Right renal pelvis (tissue), 4 donors: ENCODE results near the gene COX20. TPM values are rescaled to one million over a fixed set of nuclear protein-coding genes. Genes with fewer than 3 reads are reported as not detected.
"Not testable (repeated sequence)": the region's sequence is repeated elsewhere in the genome, so short reads cannot be mapped to it uniquely, and the experiment has no call there.

Experiments used
- DNase-seq, 4 donors: peaks; one replicate each; pipeline ENCODE4 v3.0.0-alpha.2; 2013; ENCODE audit warnings: low read depth in 4 of 4, low spot score in 3 of 4, missing footprints in 1 of 4
- polyA plus RNA-seq, 4 donors: library from polyadenylated mRNA; unstranded; fragments of 120-200 nt; gene quantifications; one replicate each; pipeline ENCODE4 v1.2.1, GENCODE V29; 2013; ENCODE audit not compliant: insufficient read length in 4 of 4

COX20 gene
- polyA plus RNA-seq, 4 donors = 111 to 138 (median 132) TPM

- no peak for DNase-seq
Measured at GRCh38 chr1:244821134-244821533, 14.3 kb upstream of the COX20 start.

- DNase-seq = no peak
Measured at GRCh38 chr1:244822878-244823277, 12.6 kb upstream of the COX20 start.

DNA sequence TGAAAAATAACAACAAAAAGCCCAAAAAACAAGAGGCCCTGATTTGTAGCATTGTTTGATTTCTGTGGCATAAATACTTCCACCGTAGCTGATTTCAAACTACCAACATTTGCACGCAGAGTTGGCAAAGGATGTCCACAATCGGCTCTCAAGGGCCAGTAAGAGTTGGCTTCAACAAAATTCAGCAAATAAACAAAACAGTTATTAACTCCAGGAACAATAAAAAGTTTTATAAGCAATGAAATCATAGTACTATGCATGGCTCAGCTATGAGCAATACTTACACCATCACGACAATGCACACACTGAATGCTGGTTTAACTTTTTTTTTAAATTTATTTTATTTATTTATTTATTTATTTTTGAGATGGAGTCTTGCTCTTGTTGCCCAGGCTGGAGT lies 8.7 kb upstream of the COX20 start:
- no peak for DNase-seq

DNA sequence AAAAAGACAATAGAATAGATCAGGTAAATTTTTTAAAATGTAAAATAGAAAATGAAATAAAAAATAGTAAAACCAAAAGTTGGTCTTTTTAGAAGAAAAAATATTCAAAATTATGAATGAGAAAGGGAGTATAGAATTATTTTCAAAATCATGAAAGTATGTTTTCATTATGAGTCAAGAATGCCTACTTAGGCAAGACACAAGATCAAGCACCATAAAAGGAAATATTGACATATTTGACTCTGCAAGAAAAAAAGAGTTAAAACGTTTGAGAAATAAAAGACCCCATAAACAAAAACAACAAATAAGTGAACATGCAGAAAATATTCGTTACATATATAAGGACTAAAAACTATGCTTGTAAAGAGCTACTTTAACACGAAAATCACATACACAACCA lies 4.8 kb upstream of the COX20 start:
- no peak for DNase-seq

DNA sequence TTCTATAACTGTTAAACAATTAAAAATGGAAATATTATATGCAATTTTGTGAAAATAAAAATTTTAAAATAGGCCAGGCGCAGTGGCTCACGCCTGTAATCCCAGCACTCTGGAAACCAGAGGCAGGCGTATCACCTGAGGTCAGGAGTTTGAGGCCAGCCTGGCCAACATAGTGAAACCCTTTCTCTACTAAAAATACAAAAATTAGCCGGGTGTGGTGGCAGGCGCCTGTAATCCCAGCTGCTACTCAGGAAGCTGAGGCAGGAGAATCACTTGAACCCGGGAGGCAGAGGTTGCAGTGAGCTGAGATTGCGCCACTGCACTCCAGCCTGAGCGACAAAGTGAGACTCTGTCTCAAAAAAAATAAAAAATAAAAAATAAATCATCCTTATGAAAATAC lies 2.2 kb upstream of the COX20 start:
- DNase-seq = not testable (repeated sequence)

GRCh38 chr1:244833734-244834542 lies 1.5 kb upstream of the COX20 start:
- peak in 3 of 4 donors; percentile 49 to 59 (median 58) for DNase-seq

DNA sequence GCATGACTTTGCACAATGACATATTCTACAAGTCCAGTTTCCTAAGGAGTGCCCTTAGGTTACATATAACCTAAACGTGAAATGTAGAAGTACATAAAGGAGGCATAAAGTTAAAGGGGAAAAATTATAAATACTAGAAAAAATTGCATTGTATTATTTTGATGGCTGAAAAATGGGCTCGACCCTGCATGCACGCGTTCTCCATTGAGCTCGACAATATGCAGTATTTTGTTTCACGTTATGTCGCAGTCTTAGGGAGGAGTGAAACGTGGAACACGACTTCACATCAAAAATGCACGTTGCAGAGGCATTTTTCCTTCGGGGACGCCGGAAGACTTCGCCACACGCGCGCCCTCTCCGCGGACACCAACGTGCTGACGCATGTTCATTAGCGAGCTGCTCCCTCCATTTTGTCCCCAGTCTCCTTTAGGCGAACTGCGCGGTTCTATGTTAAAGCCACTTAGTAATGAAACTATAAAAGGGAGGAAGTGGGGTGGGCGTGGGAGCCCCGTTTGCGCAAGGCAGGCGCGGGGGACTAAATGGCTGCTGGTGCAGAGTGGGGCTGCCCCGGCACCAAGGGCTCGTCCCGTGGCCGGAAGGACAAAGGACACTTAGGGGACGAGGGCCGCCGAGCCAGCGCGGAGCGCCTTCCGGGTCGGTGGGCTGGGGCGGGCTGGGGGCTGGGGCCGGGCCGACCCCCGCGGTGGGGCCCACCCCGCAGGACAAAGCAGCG lies 749 bp upstream of the COX20 start:
- DNase-seq = peak in 3 of 4 donors; percentile 80 to 93 (median 91)

- peak in 1 of 4 donors; percentile 38 for DNase-seq
Measured at GRCh38 chr1:244836135-244836521, 670 bp downstream of the COX20 start.

DNA sequence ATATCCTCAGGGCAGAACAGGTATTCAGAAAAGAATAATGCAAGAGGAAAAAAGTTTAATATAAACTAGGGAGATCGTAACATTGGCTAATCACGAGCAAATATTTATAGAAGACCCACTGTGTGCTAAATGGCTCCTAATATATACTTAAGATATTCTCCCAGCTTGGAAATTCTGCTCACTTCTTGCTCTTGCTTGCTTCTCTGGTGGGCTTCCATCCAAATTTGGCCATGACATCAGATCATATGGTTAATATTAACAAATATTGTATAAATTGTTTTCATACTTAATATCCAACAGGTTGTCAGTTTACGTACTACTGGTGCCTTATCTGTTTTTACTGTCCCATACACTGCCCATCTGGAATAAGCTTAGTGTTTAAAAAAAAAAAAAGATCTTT lies 1.1 kb downstream of the COX20 start:
- no peak for DNase-seq

DNA sequence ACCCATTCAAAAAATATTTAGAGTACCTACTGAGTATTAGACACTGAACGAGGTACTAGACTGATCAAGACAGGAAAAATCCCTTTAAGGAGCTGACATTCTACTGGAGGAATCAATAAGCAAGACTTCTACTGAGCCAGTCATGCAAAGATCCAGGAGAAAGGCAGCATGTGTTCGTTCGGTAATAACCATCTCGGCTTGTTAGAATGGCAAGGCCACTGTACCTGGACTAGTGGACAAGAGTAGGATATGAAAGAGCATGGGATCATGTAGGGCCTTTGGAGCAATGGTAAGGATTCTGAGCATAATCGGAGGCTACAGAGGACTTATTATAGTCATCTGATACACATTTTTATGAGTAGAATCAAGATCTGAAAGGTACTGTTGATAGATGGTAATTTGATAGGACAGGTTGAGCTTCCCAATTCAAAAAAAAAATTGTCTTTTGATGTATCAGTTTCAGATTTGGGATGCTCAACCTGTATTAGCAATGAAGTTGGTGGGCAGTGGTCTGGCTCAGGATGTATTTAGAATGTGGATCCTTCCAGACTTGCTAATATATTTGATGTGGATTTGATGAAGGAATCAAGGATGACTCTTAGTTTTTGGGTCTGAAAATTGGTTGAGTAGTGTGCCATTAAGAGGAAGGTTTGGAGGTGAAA lies 2.3 kb downstream of the COX20 start:
- DNase-seq = no peak

DNA sequence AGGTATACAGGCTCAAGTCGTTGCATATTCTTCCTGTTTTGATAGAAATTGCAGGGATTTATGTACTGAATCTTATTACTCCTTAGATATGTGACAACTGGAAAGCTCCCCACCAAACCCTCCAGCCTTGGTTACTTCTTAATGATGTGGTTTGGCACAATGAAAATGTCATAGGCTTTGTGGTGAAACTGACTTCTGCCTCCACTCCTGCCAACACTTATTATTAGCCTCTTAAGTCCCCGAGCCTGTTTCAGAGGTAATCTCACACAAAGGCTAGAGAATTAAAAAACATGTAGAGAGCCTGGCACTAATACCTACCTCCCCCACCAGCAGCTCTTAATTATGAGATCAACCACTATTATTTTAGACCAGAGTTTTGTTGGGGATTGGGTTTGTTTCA lies 4.2 kb downstream of the COX20 start:
- no peak for DNase-seq

GRCh38 chr1:244840219-244840794 lies 4.8 kb downstream of the COX20 start:
- no peak for DNase-seq

DNA sequence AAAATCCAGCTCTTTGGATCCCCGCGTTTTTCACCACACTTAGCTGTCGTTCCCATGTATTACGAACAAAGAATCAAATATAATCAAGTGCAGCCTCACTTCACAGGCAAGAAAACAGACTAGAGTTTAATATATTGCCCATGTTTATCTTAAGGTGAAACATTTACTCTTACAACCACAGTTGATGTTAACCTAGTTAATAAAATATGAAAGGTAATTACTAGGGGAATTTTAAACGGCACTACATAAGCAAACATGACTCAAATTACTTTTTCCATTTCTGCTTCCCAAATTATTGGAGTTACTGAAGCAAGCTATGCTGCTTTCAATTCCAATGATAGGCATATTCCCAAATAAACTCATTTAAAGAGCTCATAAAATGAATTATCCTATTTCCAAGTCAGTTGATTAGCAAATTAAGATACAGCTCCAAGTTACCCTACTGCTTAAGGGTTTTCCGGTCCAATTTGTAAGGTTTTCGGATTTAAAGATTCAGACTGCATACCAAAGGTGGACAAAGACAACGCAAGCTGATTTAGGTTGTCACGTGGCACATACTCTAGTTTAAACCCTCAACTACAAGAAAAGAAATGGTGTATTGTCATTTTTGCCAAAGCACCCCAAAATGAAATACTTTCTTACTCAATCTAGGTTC lies 5.9 kb downstream of the COX20 start:
- DNase-seq = no peak

GRCh38 chr1:244843148-244843978 lies 7.9 kb downstream of the COX20 start:
- no peak for DNase-seq

DNA sequence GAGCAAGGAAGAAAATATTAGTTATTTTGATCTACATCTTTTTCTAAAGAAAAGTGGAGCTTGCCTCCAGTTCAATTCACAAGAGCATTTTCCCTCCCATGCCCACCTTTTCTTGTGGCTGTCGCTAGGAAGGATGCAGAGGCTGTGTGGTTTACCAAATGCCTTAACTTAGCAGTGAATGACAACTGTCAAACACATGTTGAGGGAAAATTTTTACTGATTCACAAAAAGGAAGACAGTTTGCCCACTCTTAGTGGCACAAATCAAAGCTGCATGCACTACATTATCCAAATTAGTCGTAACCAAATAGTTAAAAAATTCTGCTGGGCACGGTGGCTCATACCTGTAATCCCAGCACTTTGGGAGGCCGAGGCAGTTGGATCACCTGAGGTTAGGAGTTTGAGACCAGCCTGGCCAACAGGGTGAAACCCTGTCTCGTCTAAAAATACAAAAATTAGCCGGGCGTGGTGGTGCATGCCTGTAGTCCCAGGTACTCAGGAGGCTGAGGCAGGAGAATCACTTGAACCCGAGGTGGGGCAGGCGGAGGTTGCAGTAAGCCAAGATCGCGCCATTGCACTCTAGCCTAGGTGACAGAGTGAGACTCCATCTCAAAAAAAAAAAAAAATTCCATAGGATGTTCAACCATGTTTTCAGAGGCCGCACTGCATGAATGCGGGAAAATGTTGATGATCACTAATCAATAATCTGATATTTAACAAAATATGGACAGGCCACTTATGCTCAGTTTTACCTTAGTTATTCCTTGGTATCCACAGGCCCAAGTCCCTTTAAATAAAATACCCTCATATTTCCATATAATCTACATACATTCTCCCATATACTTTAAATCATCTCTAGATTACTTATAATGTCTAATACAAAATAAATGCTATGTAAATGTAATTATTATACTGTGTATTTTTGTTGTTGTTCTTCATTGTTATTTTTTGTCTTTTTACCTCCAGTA lies 9.0 kb downstream of the COX20 start:
- DNase-seq = no peak

- DNase-seq = no peak
Measured at GRCh38 chr1:244846653-244847052, 11.2 kb downstream of the COX20 start.

DNA sequence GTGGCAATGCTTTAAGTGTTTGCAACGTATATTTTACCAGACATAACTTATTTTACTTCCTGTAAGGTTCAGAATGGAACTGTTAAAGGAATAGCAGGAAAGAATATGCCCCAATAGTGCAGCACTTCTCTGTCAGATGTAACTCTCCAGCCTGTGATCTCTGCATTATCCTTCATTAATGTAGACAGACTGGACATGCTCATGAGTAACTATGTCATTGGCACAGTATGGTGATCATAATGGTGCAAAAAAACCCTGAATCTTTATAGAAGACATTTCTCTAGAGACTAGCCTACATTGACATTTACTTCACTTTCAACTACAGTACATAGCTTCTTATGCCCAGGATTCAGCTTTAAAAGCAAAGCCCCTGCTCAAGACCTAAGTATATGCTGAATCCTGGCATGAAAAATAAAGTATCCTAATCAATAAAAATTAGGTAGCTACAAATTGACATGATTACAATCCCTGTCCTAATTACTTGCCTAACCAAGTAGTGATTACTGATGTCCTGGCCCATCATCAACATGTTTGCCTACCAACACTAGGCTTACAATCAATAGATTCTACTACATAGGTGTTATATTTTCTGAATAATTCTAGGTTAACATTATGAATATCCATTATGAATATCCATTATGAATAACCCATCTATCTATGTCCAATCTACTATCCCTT lies 13.9 kb downstream of the COX20 start:
- no peak for DNase-seq
